Left forelimb (tissue), 1 donor: ENCODE results near the gene NPHP4.

ENCODE experiments used
- DNase-seq: peaks from one replicate; pipeline ENCODE4 v3.0.0-alpha.2; 2018; ENCODE audit warnings: low spot score

NPHP4 gene

DNA sequence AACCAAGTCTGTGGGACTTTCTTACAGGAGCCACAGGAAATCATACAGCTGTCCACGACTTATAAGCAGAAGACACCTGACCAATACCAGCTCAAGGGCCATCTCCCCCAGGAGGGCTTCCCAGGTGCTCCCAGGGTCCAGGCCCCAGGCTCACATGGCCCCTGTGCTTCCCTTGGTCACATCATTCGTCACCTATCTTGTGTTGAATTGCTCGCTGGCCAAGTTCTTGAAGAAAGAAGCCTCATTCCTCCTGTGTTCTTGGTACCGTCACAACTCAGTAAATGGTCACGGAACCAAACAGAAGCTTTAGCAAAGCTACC lies 3.0 kb downstream of the NPHP4 start:
- no peak for DNase-seq

DNA sequence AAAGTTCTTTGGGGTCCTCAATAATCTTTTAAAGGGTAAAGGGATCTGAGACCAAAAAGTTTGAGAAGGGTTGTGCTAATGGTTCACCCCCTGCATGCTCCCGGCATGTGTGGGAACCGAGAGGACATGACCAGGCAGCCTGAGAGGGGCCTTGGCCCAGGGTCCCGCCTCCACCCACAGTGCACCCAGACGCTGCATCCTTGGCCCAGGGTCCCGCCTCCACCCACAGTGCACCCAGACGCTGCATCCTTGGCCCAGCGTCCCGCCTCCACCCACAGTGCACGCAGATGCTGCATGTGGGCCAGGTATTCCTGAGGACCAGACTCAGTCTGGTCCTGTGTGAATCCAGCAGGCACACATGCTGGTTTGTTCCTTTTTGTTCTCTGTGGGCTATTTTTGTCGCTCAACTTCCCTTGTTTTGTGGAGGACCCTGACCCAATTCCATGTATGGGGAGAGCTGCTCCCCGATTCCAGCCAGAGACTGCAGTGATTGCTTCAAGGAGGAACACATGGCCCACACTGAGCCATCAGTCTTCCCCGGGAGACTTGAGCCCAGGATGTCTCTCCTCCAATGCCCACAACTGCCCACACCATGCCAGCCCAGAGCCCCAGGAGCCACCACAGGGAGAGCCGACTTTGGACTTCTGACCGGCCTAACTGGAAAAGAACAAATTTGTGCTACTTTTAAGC lies 3.5 kb downstream of the NPHP4 start:
- no peak for DNase-seq

DNA sequence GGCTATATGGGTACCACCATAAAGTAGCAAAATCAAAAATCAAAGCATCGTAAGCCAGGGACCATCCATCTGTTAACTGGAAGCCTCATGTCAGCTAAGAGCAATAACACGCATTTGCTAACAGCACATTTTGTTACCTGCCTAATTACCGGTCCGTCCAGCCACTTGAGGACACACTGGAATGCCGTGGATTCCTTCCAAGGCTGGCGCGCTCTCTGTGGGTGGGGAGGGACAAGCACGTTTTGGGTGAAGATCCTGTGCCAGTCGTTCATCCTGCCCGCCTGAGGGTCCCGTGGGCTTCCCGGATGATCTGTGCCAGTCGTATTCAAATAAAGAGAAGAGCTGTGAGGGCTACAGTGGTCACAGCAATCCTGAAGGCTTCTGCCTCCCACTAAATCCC lies 6.2 kb downstream of the NPHP4 start:
- no peak for DNase-seq

DNA sequence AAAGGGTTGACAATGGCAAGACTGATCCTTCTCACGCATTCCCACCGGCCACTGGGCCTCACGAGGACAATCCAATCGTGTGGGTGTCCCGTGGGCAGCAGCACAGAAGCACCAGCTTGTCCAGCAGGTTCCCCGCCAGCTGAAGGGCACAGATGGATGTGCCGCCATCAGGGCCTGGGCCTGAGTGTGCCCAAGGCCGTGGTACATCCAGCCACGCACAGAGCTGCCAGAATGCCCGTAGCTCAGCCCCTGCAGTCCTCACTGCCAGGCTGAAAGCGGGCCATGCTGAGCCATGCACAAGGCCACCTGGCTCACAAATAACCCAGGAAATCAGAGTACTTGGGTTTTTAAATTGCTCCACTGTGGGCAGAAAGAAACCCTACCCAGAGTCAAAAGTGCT lies 7.0 kb downstream of the NPHP4 start:
- no peak for DNase-seq

DNA sequence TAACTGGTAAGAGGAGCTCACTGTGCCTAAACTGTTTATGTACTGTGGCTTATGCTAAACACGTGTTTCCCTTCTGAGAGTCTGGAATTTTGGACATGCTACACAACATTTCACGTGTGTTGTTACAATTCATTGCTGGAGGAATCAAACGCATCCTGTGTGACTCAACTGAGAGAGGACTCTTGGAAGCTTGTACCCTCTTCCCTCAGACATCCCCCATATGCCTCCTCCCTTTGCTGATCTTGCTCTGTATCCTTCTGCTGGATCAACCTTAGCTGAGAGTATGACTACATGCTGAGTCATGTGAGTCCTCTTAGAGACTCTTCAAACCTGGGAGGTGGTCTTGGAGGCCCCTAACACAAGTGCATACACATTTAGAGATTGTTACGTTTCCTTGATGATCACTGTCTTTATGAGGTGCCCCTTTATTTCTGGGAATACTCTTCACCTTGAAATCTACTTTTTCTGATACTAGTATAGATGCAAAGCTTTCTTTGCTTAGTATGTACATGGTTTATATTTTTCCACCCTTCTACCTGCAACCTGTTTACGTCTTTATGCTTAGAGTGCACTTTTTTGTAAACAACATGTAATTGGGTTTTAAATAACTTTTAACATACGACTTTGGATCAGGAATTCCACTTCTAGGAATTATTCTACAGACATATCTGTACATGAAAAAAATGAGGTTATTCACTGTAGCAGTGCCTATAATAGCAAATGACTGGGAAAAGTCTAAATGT lies 8.7 kb downstream of the NPHP4 start:
- no peak for DNase-seq

DNA sequence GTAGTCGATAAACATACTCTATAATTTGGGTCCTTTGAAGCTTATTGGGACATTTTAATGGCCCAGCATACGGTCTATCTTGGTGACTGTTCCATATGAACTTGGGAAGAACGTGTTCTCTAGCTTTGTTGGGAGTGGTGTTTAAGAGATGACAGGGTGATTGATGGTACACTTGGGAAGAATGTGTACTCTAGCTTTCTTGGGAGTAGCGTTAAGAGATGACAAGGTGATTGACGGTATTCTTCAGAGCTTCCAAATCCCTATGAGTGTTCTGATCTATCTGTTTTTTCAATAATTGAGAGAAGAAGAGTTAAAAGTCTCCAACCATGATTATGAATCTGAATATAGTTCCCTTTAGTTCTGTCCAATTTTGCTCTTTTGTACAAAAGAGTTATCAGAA lies 9.4 kb downstream of the NPHP4 start:
- DNase-seq: no peak

DNA sequence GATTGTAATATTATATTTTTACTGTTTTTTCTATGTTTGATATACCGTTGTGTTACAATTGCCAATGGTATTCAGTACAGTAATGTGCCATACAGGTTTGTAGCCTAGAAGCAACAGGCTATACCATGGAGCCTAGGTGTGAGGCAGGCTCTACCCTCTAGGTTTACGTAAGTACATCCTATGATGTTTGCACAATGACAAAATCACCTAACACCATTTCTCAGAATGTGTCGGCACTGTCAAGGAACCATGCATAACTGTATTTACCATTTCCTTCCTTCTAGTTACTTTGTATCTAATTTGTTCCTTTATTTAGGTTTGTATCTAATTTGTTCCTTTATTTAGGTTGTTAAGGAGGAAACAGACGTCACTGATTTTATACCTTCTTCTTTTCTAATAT lies 9.9 kb downstream of the NPHP4 start:
- DNase-seq: no peak

DNA sequence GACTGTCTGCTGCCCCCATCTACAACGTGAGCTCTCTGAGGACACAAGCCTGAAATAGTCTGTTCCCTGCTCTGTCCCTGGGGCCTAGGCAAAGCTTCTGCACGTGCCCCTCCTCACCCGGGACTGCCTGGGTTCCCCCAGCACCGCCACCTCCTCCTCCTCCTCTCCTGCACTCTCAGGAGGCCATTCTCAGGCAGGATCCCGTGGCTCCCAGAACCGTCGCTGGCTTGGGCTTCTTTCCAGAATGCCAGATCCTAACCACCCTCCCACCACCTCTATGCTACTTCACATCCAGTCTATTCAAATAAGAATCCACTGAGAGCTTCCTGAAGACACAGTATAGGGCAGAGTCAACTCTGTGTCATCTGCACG lies 11.2 kb downstream of the NPHP4 start:
- DNase-seq: no peak

DNA sequence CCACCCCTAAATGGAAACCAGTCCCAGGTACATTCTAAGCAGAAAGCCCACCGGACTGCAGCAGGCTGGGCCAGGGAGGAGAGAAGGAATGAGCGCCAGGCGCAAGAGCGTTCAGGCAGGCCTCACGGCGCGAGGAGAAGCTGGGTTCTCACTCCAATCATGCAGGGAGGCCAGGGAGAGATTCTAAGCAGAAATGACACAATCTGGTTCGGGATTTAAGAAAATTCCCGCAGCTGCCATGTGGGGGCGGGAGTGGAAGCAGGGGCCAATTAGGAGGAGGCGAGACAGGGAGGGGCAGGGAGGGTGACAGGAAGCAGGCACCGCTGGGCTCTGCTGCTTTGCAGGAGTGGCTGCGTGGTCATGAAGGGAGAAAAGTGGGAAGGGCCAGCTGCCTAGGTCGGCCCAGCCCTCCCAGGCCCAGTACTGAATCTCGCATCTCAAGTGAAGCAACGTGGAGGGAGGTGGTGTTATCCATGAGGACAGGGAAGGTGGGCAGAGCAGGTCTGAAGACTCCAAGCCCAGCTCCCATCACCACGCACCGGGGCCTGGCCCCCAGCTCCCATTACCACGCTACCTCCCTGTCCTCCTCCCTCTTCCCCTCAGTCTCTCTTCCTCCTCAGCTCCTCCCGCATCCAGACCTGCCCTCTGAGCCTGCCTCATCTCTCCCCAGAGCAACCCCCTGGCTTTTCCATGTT lies 11.8 kb downstream of the NPHP4 start:
- no peak for DNase-seq

DNA sequence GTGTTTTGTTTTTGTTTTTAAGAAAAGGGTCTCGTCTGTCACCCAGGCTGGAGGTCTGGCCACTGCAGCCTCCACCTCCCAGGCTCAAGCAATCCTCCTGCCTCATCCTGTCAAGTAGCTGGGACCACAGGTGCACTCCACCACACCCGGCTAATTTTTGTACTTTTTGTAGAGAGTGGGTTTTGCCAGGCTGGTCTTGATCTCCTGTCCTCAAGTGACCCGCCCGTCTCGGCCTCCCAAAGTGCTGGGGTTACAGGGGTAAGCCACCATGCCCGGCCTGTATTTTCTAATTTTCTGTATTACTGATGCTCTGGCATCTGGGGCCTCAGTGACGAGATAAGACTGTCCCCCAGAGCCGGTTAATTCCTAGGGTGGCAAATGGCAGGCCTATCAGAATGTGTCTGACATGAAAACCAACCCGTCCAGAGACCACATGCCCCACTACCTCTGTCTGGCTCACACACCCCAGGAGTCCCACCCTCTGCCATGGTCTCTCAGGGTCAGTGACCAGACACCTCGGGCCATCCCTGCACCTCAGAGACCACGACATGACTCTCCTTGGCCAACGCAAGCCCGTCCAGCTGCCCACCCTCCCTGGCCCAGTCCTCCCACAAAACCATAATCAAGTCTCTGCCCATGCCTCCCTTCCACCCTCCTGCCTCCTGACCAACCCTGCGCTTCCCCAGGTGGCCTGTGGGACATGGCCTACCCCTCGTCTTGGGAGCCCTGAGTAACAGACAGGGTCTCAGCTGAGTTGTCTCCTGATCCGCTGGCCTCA lies 12.5 kb downstream of the NPHP4 start:
- DNase-seq: no peak

DNA sequence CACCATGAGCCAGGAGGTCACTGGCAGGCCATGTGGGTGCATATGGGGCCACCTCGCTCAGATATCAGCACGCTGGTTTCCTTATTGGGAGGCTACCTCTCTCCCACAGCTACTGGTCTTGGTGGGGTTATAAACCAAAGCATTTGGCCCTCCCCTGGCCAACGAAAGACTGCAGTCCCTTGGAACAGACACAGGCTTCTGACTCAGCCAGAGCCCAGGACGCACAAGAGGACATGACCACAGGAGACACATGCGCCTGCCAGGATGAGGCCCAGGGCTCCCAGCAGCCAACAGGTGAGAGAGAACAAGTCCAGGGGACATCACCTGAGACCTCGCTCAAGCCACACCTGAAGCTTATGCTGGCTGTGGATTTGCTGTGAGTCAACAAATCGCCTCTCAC lies 13.8 kb downstream of the NPHP4 start:
- no peak for DNase-seq

DNA sequence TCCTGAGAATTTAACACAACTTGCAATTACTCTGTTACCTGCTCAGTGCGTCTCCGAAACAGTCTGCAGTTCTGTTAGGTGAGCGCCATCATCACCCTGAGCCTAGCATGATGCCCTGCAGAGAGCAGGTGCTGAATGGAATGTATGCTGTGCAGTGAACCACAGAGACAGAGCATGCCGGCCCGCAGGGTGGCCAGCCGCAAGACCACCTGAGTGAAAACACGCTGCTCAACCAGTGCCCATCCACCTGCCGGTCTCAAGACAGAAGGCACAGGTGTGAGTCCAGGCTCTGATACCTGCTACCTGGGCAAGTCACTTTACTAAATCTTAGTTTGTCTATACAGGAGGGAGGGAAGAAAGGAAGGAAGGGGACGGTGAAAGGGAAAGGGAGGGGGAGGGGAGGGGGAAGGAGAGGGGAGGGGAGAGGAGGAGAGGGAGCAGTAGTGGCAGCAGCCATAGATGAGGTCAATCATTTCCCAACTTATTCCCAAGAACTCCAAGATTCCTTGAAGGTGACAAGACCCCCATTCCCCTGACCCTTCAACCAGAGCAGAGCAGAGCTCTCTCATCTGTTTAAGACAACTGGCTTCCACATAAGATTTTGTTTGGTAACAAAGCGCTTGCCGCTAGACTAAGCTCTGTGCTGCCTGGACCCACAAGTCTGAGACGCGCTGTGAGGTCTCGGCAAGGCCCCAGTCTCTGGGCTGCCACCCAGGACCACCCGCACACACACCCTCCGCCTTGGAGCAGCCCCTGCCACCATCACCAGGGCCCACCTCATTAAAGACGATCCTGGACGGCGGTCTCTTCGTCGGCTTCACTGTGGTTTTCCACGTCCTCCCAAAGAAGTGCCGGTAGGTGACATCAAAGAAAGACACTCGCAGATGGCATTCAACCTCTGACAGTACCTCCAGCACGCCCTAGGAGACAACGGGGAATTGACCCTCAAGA lies 14.5 kb downstream of the NPHP4 start:
- DNase-seq: no peak

DNA sequence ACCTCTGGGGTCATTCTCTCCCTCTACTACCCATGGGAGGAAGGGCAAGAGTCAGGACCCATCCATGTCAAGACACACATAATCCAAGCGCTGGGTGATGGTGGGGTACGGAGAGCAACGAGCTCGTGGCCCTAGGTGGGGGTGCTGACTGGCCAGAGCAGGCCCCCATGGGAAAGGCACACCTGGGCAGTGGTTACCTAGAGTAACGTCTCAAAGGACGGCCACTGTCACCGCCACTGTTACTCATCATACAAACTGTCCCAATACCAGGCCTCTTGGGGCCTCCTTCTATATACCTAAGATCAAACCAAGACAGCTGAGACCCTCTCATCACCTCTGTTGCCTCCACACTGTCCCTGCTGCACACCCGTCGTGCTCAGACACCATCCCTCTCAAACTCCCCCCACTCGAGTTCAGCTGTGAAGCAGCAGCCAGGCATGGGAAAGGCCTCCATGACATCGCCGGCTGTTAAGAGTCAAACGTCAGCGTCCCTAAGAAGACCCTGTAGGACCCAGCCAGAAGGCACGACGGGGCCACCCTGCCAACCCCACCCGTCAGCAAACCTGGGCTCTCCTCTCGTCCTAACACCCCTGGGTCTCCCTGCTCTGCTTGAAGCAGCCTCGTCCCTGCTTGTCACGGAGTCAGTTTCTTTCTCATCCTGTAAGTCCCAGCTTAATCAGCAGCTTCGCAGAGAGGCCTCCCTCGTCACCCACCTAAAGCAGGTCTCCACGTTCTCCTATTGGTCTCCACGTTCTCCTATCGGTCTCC lies 15.3 kb downstream of the NPHP4 start:
- DNase-seq: no peak

DNA sequence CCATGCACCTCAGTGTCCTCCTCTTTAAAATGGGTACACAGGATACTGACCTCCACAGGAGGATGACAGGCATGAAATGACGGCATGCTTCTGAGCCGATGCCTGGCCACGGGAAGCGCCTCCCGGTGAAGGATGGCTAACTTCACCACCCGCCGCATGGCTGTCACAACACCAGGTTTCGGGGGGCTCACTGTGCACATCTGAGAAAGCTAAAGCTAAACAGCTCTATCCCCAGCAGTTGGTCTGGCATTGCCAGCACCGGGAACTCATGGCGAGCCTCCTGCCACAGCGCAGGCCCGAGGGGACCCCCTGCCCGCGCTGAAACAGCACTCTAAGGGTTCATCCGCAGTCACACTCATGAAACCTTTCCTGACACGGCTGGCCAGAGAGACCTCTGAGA lies 16.0 kb downstream of the NPHP4 start:
- DNase-seq: no peak

DNA sequence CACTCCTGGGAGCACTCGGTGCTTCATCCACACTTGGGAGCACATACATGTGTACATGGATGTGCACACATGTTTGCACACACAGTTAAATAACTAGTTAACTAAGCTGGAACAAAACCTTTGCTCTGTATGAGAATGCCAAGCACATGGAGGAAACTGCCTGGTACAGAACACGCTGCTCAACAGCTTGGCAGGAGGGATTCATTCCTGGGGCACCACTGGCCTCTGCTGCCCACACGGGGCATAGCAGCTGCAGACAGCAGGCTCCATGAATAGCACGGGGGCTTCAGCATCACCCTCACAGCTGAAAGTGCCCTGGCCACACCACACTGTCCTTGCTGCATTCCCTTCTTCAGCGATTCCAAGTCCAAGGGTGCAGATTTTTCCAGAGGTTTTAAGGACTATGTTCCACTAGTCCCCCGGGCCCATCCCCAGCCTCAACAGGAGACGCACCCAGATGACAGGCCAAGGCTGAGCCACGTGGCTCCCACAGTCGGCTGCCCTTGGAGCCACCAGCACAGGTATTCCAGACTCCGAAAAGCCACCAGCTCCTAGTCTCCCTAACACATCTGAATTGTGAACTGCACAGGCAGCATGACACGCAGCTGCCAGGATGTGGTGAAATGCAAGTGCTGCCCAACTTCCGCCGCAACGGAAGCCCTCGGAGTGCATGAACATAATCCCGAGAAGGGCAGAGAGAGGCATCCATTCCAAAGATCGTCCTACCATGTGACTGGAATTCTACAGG lies 16.9 kb downstream of the NPHP4 start:
- no peak for DNase-seq

DNA sequence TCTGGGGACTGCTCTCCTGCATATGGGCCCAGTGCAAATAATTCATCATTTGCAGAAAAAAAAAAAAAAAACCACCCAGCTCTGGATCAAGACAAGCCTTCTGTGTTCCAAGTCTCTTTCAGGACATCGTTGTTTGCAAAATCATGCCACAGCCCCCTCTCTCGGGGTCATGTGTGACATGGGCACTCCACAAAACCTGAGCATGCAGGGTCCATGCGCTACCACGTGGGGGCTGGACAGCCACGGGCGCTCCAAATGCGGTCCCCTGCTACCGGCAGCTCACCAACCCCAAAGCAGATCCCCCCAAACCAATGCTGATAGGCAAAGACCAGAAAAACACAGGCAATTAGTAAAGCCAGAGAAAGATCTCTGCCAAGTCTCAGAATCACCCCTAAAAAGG lies 17.6 kb downstream of the NPHP4 start:
- DNase-seq: no peak

DNA sequence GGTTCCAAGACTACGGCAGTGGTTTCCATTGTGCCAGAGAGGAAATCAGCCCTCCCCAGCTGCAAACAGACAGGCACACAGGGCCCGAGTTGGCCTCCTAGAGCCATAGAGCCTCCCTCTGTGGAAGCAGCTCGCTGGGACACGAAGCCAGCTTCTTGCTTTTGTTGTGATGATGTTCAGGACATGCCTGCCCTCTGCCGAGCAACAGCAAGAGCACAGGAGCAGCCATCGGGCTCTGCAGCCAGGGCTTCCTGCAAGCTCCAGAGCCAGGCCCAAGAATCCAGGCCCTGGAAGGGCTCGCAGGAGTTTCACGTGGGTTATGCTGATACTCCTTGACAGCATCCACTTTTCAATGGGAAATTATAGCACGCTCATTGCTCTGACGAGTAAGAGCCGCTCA lies 18.5 kb downstream of the NPHP4 start:
- no peak for DNase-seq

DNA sequence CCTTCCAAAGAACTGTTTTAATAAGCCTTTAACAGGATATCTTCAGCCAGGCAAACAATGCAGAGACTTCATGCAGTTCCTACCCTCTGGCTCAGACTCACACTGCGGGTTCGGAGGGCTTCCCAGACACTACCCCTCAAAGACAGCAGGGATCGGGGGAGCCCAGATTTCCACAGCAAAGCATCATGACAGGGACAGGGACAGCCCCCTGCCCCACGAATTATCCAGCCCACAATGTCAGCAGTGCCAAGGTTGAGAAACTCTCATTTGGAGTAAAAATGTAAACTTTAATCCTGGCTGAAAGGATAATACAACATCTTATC lies 20.1 kb downstream of the NPHP4 start:
- DNase-seq: no peak

DNA sequence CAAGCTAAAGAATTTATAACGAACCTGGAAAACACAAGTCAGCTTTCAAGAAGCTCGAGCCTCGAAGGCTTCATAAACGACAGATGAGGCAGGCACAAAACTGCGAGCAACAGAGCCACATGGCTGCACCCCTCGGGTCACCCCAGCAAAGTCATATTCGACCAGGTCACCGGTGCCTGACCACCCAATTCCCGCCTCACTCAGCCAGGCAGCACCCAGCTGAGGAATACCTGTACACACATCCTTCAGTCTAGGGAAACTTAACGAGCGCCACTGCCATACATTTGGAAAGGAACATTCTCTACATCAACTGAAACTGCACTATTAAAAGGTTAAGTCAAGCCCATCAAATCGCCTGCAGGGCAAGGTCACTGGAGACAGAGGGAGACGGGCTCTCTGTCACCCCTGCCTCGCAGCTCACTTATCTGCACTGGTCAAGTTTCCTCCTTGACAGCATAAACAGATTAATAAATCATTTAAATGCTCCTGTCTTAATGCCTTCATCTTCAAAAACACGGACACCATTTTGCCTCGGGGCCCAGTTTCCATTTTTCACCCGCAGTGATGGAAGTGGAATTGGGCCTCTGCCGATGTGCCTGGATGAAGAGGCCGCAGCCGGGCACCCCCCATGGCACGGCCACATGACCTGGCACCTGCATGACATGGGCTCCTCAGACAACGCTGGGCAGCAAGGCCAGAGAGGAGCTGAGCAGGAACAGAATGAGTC lies 20.6 kb downstream of the NPHP4 start:
- no peak for DNase-seq
